HG02623 (cell line): ENCODE measurements around the gene DHODH.
"Not testable (repeated sequence)": the region's sequence is repeated elsewhere in the genome, so short reads cannot be mapped to it uniquely, and the experiment has no call there.

Source experiments
- ATAC-seq: cut with Tn5 transposase; IDR thresholded peaks from one replicate; pipeline ENCODE4 v1.9.1; 2021; ENCODE audit warnings: moderate library complexity; ENCODE audit not compliant: unreplicated experiment

Gene DHODH

GRCh38 chr16:72050769-72051464 lies 42.4 kb downstream of the DHODH start:
- ATAC-seq: no peak

GRCh38 chr16:72051818-72052217 lies 43.3 kb downstream of the DHODH start:
- no peak for ATAC-seq

GRCh38 chr16:72054254-72054847 lies 45.8 kb downstream of the DHODH start, which contains the start of gene HP:
Gene HP (plus strand): TSS chr16:72054505. CDS start chr16:72054653, 148 bp downstream.
- ATAC-seq: not testable (repeated sequence)

- ATAC-seq: no peak
Measured at GRCh38 chr16:72055911-72056310, 47.4 kb downstream of the DHODH start.

- not testable (repeated sequence) for ATAC-seq
Measured at GRCh38 chr16:72057313-72057712, 48.8 kb downstream of the DHODH start.

- not testable (repeated sequence) for ATAC-seq
Measured at GRCh38 chr16:72059060-72059459, 50.5 kb downstream of the DHODH start.

GRCh38 chr16:72060405-72060804 lies 51.9 kb downstream of the DHODH start:
- no peak for ATAC-seq

GRCh38 chr16:72061564-72061963 lies 53.0 kb downstream of the DHODH start:
- no peak for ATAC-seq

- ATAC-seq: no peak
Measured at GRCh38 chr16:72064361-72064894, 55.9 kb downstream of the DHODH start.

- ATAC-seq: no peak
Measured at GRCh38 chr16:72066747-72067146, 58.2 kb downstream of the DHODH start.

- no peak for ATAC-seq
Measured at GRCh38 chr16:72068930-72069329, 60.4 kb downstream of the DHODH start.

- no peak for ATAC-seq
Measured at GRCh38 chr16:72072514-72073342, 64.2 kb downstream of the DHODH start.

GRCh38 chr16:72073560-72074230 lies 65.2 kb downstream of the DHODH start:
- no peak for ATAC-seq

GRCh38 chr16:72075067-72075466 lies 66.5 kb downstream of the DHODH start:
- not testable (repeated sequence) for ATAC-seq
